ENCODE data around the gene PCDHA9.

- no peak for TF ChIP-seq POLR2A (IDR thresholded peaks at IDR 0.05)
- TF ChIP-seq CTCF (IDR thresholded peaks at IDR 0.05 in 8 of 11, conservative IDR thresholded peaks at IDR 0.05 in 3 of 11), result no peak
- TF ChIP-seq POLR2AphosphoS5 (IDR thresholded peaks at IDR 0.05), result no peak
Observed at GRCh38 chr5:140827704-140828361, 20.3 kb upstream of the PCDHA9 start, which contains the start of gene PCDHA6.

Measured in spleen (tissue), 7 donors.